Uterus (tissue), 4 donors: ENCODE data around the gene TTC39B. TPM values are rescaled to one million over a fixed set of nuclear protein-coding genes. Genes with fewer than 3 reads are reported as not detected.
A peak's percentile ranks its signal among the peaks of the same experiment; 100 is the strongest.

ENCODE experiments used
- DNase-seq, 2 donors: peaks; one replicate each; pipeline ENCODE4 v3.0.0-alpha.2; 2019 to 2020
- H3K27ac ChIP-seq, 2 donors: fragments of 200-600 bp; sonication (generic); 1 replicate in 1 of 2; 2 replicates in 1 of 2; pipeline ENCODE4 v1.5.1; 2016 to 2018
- H3K27me3 ChIP-seq, 2 donors: fragments of 200-600 bp; sonication (generic); one replicate each; pipeline ENCODE4 v1.5.1; 2018 to 2019; ENCODE audit warnings: control low read depth in 1 of 2
- H3K36me3 ChIP-seq, 2 donors: fragments of 200-600 bp; sonication (generic); one replicate each; pipeline ENCODE4 v1.5.1; 2019; ENCODE audit warnings: control low read depth in 1 of 2
- H3K4me1 ChIP-seq, 2 donors: fragments of 200-600 bp; sonication (generic); one replicate each; pipeline ENCODE4 v1.5.1; 2018 to 2019; ENCODE audit warnings: control low read depth in 1 of 2
- H3K4me3 ChIP-seq, 2 donors: fragments of 200-600 bp; sonication (generic); 1 replicate in 1 of 2; 2 replicates in 1 of 2; pipeline ENCODE4 v1.5.1; 2018 to 2019; ENCODE audit warnings: mild to moderate bottlenecking in 1 of 2
- H3K9me3 ChIP-seq, 2 donors: fragments of 200-600 bp; sonication (generic); one replicate each; pipeline ENCODE4 v1.5.1; 2019; ENCODE audit warnings: control low read depth in 1 of 2
- CTCF ChIP-seq, 4 experiments: fragments of 200-600 bp in 2 of 4; fragments of 450-650 bp in 2 of 4; sonication (generic) in 2 of 4; IDR thresholded peaks; one replicate each; pipeline ENCODE4 v1.5.1; 2016 to 2019; ENCODE audit warnings: antibody characterized with exemption in 4 of 4, mild to moderate bottlenecking in 2 of 4, moderate library complexity in 1 of 4
- POLR2A ChIP-seq, 2 donors: fragments of 450-650 bp; IDR thresholded peaks; one replicate each; pipeline ENCODE4 v1.6.1; 2016; ENCODE audit warnings: antibody characterized with exemption in 2 of 2, mild to moderate bottlenecking in 1 of 2, moderate library complexity in 1 of 2
- intact Hi-C: fragments of 100-400 bp; cut with DNase I; formaldehyde crosslinking; loops from one replicate; pipeline ENCODE4 v1.15.1; 2023; ENCODE audit warnings: low total_unique reads
- total RNA-seq, 4 donors: library from RNA; depleted of rRNA in 3 of 4; stranded (reverse); fragments of >200 nt in 3 of 4; gene quantifications; one replicate each; pipeline versions ENCODE4 v1.1.0 to v1.2.4, GENCODE V29; 2014 to 2023
- donor health status: DM: yes; HTN: yes; CAD: no.

Gene TTC39B
- total RNA-seq, 4 donors from 2014 or later, result 14.1 to 21.9 (median 19.6) TPM

GRCh38 chr9:15304632-15305031, 2.4 kb downstream of the TTC39B start:
- intact Hi-C loops, result loop anchor here (10.0 kb wide), 1 partner anchor 90 kb away; no protein-coding TSS in a partner anchor
- H3K27ac ChIP-seq, result no peak overlapping the region

GRCh38 chr9:15300218-15300617, 6.8 kb downstream of the TTC39B start:
- DNase-seq, result no peak

More at GRCh38 chr9:15304632-15305031, 2.4 kb downstream of the TTC39B start:
- TF ChIP-seq POLR2A (IDR thresholded peaks at IDR 0.05), result no peak
- no peak for TF ChIP-seq CTCF (IDR thresholded peaks at IDR 0.05)
- H3K9me3 ChIP-seq, result no peaks in the 10 kb centered on the region
- H3K27me3 ChIP-seq, result no peaks in the 10 kb centered on the region
- DNase-seq, result no peak
- H3K4me1 ChIP-seq, result no peaks in the 10 kb centered on the region
- H3K4me3 ChIP-seq, result no peak overlapping the region
- no peaks in the 10 kb centered on the region for H3K36me3 ChIP-seq

GRCh38 chr9:15299374-15299939, 7.6 kb downstream of the TTC39B start:
- H3K4me3 ChIP-seq, result no peak overlapping the region
- no peaks in the 10 kb centered on the region for H3K9me3 ChIP-seq
- H3K27ac ChIP-seq, result no peak overlapping the region
- no peaks in the 10 kb centered on the region for H3K27me3 ChIP-seq
- TF ChIP-seq CTCF (IDR thresholded peaks at IDR 0.05) (no peak), POLR2A (IDR thresholded peaks at IDR 0.05) (no peak)
- DNase-seq, result no peak
- intact Hi-C loops, result no loop called here
- H3K36me3 ChIP-seq, result no peaks in the 10 kb centered on the region
- H3K4me1 ChIP-seq, result peaks cover 8% of the 10 kb centered on the region in 2 donors

More at GRCh38 chr9:15300218-15300617, 6.8 kb downstream of the TTC39B start:
- Histone ChIP-seq H3K9me3 (no peaks in the 10 kb centered on the region), H3K36me3 (no peaks in the 10 kb centered on the region), H3K27ac (no peak overlapping the region), H3K4me1 (peaks cover 2 to 3% of the 10 kb centered on the region in 2 donors), H3K27me3 (no peaks in the 10 kb centered on the region), H3K4me3 (no peak overlapping the region)
- TF ChIP-seq CTCF (IDR thresholded peaks at IDR 0.05) (no peak), POLR2A (IDR thresholded peaks at IDR 0.05) (no peak)
- intact Hi-C loops, result loop anchor here (10.0 kb wide), 1 partner anchor 85 kb away; no protein-coding TSS in a partner anchor

GRCh38 chr9:15298362-15298761, 8.7 kb downstream of the TTC39B start:
- Histone ChIP-seq H3K4me1 (peaks cover 8 to 11% of the 10 kb centered on the region in 2 donors), H3K36me3 (no peaks in the 10 kb centered on the region), H3K27ac (peak overlapping the region in 1 of 2 donors; percentile 96), H3K4me3 (no peak overlapping the region), H3K9me3 (no peaks in the 10 kb centered on the region), H3K27me3 (no peaks in the 10 kb centered on the region)
- no peak for TF ChIP-seq POLR2A (IDR thresholded peaks at IDR 0.05)
- no peak for TF ChIP-seq CTCF (IDR thresholded peaks at IDR 0.05)
- intact Hi-C loops, result no loop called here
- DNase-seq, result no peak

- Histone ChIP-seq H3K36me3 (no peaks in the 10 kb centered on the region), H3K27ac (peak overlapping the region; percentile 86 to 96), H3K9me3 (no peaks in the 10 kb centered on the region), H3K4me3 (peak overlapping the region; percentile 40 to 41), H3K4me1 (peaks cover 8 to 11% of the 10 kb centered on the region in 2 donors), H3K27me3 (no peaks in the 10 kb centered on the region)
- intact Hi-C loops, result no loop called here
- DNase-seq, result peak in 1 of 2 donors; percentile 31
- no peak for TF ChIP-seq POLR2A (IDR thresholded peaks at IDR 0.05)
- TF ChIP-seq CTCF (IDR thresholded peaks at IDR 0.05), result no peak
Observed at GRCh38 chr9:15295761-15296405, 11.1 kb downstream of the TTC39B start.
